ENCODE data around the gene CANX.

The CANX gene

GRCh38 chr5:179729303-179729702 is 30.5 kb downstream of the CANX start:
- Histone ChIP-seq H3K27ac (peak overlapping the region; percentile 98), H3K4me3 (ENCODE audit: low read depth in 1 of 2, low read length in 1 of 2) (no peak overlapping the region), H3K9me3 (no peaks in the 10 kb centered on the region), H3K4me1 (ENCODE audit: control insufficient read depth in 1 of 2, insufficient read depth in 1 of 2, low read depth in 1 of 2, low read length in 1 of 2) (peaks cover 52 to 67% of the 10 kb centered on the region in 2 experiments), H3K27me3 (no peaks in the 10 kb centered on the region), H3K36me3 (peaks cover 5% of the 10 kb centered on the region)
- TF ChIP-seq, protein P1, sequence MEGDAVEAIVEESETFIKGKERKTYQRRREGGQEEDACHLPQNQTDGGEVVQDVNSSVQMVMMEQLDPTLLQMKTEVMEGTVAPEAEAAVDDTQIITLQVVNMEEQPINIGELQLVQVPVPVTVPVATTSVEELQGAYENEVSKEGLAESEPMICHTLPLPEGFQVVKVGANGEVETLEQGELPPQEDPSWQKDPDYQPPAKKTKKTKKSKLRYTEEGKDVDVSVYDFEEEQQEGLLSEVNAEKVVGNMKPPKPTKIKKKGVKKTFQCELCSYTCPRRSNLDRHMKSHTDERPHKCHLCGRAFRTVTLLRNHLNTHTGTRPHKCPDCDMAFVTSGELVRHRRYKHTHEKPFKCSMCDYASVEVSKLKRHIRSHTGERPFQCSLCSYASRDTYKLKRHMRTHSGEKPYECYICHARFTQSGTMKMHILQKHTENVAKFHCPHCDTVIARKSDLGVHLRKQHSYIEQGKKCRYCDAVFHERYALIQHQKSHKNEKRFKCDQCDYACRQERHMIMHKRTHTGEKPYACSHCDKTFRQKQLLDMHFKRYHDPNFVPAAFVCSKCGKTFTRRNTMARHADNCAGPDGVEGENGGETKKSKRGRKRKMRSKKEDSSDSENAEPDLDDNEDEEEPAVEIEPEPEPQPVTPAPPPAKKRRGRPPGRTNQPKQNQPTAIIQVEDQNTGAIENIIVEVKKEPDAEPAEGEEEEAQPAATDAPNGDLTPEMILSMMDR (IDR thresholded peaks at IDR 0.05) = no peak

- no peaks in the 10 kb centered on the region for H3K9me3 ChIP-seq
- no peak overlapping the region for H3K4me3 ChIP-seq (ENCODE audit: low read depth in 1 of 2, low read length in 1 of 2)
- peaks cover 56 to 71% of the 10 kb centered on the region in 2 experiments for H3K4me1 ChIP-seq (ENCODE audit: control insufficient read depth in 1 of 2, insufficient read depth in 1 of 2, low read depth in 1 of 2, low read length in 1 of 2)
- TF ChIP-seq, protein P1 (IDR thresholded peaks at IDR 0.05) = no peak
- H3K36me3 ChIP-seq = peaks cover 4% of the 10 kb centered on the region
- H3K27me3 ChIP-seq = no peaks in the 10 kb centered on the region
- peak overlapping the region; percentile 98 for H3K27ac ChIP-seq
These were observed 31.0 kb downstream of the CANX start for GRCh38 chr5:179729727-179730126.

DNA sequence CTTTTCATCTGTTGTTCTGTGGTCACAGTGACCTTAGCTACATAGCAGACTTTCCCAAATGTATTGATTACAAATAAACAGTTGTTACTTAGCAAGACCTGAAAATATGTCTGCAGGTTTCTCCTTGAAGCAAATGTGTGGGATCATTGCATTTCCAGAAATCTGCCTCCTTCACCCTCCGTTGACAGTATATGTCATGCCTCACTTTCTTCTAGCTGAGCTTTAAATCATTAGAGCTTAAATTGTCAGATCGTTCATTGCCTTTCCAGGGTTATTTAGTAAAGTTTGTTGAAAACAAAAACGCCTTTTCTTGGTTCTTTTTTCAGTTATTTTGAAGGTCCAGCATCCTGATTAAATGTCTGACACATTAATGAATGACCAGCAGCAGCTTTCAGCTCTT is 31.6 kb downstream of the CANX start:
- H3K36me3 ChIP-seq = no peaks in the 10 kb centered on the region
- H3K4me3 ChIP-seq (ENCODE audit: low read depth in 1 of 2, low read length in 1 of 2) = no peak overlapping the region
- TF ChIP-seq, protein P1 (IDR thresholded peaks at IDR 0.05) = no peak
- peaks cover 62 to 75% of the 10 kb centered on the region in 2 experiments for H3K4me1 ChIP-seq (ENCODE audit: control insufficient read depth in 1 of 2, insufficient read depth in 1 of 2, low read depth in 1 of 2, low read length in 1 of 2)
- no peaks in the 10 kb centered on the region for H3K9me3 ChIP-seq
- H3K27ac ChIP-seq = peak overlapping the region; percentile 98
- no peaks in the 10 kb centered on the region for H3K27me3 ChIP-seq

DNA sequence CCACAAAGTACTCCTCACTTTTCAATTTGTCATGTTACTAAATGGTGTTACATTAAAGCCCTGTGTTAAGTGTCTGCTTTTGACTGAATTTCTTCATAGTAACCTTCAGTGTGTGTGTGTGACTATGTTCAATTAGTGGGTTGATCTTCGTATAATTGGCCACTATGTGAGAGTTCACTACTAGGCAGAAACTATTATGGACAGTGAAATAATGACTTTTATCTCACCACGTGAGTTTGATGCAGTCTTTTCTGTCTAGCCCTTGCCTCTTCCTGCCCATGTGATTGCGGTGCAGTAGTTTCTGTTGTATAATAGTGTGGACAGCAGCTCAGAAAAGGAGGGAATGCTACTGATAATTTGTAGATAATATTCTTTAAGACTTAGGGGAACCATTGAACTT is 32.1 kb downstream of the CANX start:
- Histone ChIP-seq H3K36me3 (no peaks in the 10 kb centered on the region), H3K27me3 (no peaks in the 10 kb centered on the region), H3K4me1 (ENCODE audit: control insufficient read depth in 1 of 2, insufficient read depth in 1 of 2, low read depth in 1 of 2, low read length in 1 of 2) (peaks cover 66 to 75% of the 10 kb centered on the region in 2 experiments), H3K4me3 (ENCODE audit: low read depth in 1 of 2, low read length in 1 of 2) (no peak overlapping the region), H3K9me3 (no peaks in the 10 kb centered on the region), H3K27ac (peak overlapping the region; percentile 98)
- TF ChIP-seq, protein P1 (IDR thresholded peaks at IDR 0.05) = no peak

DNA sequence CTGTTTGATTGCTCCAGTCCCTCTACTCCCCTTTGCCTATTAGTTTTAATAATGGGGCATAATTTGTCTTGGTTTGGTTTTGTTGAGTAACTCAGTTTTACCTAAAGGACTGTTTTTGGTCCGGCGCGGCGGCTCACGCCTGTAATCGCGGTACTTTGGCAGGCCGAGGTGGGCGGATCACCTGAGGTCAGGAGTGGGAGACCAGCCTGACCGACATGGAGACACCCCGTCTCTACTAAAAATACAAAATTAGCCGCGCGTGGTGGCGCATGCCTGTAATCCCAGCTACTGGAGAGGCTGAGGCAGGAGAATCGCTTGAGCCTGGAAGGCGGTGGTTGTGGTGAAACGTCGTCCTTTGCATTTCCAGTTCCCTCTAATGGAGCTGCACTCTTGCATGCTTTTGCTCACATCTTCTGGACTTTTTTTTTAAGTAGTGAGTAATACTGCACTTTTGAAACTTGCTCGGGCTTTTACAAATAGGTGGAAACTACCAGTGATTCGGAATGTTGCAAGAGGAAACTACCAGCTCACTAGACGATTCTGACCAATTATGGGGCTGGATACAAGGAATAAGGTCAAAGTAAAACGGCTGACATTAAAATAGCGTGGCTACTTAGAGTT is 33.1 kb downstream of the CANX start:
- peak overlapping the region; percentile 98 for H3K27ac ChIP-seq
- H3K27me3 ChIP-seq = no peaks in the 10 kb centered on the region
- TF ChIP-seq, protein P1 (IDR thresholded peaks at IDR 0.05) = no peak
- peaks cover 65 to 71% of the 10 kb centered on the region in 2 experiments for H3K4me1 ChIP-seq (ENCODE audit: control insufficient read depth in 1 of 2, insufficient read depth in 1 of 2, low read depth in 1 of 2, low read length in 1 of 2)
- H3K4me3 ChIP-seq (ENCODE audit: low read depth in 1 of 2, low read length in 1 of 2) = peak overlapping the region; percentile 72 to 84
- H3K36me3 ChIP-seq = no peaks in the 10 kb centered on the region
- no peaks in the 10 kb centered on the region for H3K9me3 ChIP-seq

Data from neutrophil (primary cell).